ENCODE results near the gene NTM.

NTM gene

GRCh38 chr11:131533149-131533548 is 162.7 kb downstream of the NTM start:
- TF ChIP-seq CTCF (IDR thresholded peaks at IDR 0.05; ENCODE audit: extremely low read depth, missing control alignments), result no peak
- no peak for DNase-seq (ENCODE audit: low spot score)

GRCh38 chr11:131533998-131534397 is 163.6 kb downstream of the NTM start:
- no peak for TF ChIP-seq CTCF (IDR thresholded peaks at IDR 0.05; ENCODE audit: extremely low read depth, missing control alignments)
- DNase-seq (ENCODE audit: low spot score), result no peak

GRCh38 chr11:131534611-131535010 is 164.2 kb downstream of the NTM start:
- no peak for TF ChIP-seq CTCF (IDR thresholded peaks at IDR 0.05; ENCODE audit: extremely low read depth, missing control alignments)
- no peak for DNase-seq (ENCODE audit: low spot score)

GRCh38 chr11:131536159-131536558 is 165.7 kb downstream of the NTM start:
- DNase-seq (ENCODE audit: low spot score), result no peak
- TF ChIP-seq CTCF (IDR thresholded peaks at IDR 0.05; ENCODE audit: extremely low read depth, missing control alignments), result no peak

- no peak for DNase-seq (ENCODE audit: low spot score)
- no peak for TF ChIP-seq CTCF (IDR thresholded peaks at IDR 0.05; ENCODE audit: extremely low read depth, missing control alignments)
Observed at GRCh38 chr11:131537196-131537595, 166.8 kb downstream of the NTM start.

- TF ChIP-seq CTCF (IDR thresholded peaks at IDR 0.05; ENCODE audit: extremely low read depth, missing control alignments), result no peak
- DNase-seq (ENCODE audit: low spot score), result no peak
Observed at GRCh38 chr11:131537748-131538147, 167.3 kb downstream of the NTM start.

- no peak for TF ChIP-seq CTCF (IDR thresholded peaks at IDR 0.05; ENCODE audit: extremely low read depth, missing control alignments)
- no peak for DNase-seq (ENCODE audit: low spot score)
Observed at GRCh38 chr11:131538322-131538721, 167.9 kb downstream of the NTM start.
